ENCODE results near the gene GNLY.
"Not testable (repeated sequence)": the region's sequence is repeated elsewhere in the genome, so short reads cannot be mapped to it uniquely, and the experiment has no call there.

Gene GNLY

DNA sequence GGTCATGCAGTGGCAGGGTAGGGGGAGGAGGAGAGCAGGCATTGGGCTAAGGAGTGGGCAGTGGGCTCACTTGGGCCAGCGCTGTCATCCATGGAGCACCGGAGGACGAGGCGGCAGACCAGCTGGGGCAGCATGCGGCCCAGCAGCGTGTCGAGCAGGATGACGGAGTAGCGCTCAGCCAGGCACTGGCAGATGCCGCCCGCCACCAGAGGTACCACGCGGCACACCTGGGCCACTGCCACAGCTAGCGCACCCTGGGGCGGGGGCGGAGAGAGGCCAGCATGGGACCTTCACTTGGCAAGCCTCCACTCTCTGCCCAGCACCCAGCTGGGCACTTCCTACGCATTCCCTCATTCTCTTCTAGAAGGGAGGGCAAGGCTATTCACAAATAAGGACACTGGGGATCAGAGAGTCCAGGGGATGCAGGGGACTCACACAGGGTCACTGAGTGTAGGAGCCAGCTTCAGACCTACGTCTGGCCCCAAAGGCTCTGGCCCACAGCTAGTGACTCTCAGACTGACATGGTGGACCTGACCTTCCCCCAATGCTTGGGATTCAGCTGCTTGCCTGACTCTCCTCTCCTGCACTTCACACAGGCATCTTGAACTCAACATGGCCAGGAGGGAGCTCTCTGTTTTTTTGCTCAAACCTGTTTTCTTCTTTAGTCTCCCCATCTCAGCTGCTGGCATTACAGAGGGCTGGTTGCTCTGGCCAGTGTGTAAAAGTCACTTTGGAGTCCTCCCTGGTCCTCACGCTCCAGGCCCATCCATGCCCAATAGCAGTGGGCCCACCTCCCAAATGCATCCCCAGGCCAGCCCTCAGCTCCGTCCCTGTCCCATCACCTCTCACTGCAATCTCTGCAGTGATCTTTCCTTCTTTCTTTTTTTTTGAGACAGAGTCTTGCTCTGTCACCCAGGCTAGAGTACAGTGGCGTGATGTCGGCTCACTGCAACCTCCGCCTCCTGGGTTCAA lies 30.3 kb upstream of the GNLY start:
- in situ Hi-C loops (cut with MboI; ENCODE audit: low sequenced_read_pairs) = no loop called here

DNA sequence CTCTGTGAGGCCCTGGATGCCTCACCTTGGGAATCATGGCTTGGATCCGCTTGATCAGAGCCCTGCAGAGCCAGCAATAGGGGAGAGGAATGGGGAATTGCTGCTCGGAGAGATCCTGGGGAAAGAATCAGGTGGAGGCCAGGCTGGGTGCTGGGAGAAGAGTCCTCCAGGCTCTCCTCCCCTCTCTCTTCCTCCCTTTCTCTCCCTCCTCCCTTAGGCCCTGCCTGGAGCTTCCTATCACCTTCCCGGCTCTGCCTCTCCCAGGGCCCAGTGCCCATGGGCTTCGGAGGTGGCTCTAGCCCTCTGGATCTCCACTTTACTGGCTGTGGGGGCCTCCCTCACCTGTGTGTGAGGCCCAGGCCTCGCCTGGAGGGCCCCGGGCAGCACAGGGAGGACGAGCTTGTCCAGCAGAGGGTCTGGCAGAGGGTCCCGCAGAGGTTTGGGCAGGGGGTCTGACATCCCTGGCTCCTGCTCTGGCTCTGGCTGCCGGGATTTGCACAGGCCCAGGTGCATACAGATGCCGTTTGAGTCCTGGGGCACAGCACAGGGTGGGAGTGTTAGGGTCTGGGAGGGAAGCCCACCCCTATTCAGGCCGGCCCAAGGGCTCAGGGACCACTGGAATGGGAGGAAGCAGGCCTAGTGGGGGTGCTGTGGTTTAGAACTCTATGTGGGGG lies 28.8 kb upstream of the GNLY start:
- in situ Hi-C loops (cut with MboI; ENCODE audit: low sequenced_read_pairs) = no loop called here

DNA sequence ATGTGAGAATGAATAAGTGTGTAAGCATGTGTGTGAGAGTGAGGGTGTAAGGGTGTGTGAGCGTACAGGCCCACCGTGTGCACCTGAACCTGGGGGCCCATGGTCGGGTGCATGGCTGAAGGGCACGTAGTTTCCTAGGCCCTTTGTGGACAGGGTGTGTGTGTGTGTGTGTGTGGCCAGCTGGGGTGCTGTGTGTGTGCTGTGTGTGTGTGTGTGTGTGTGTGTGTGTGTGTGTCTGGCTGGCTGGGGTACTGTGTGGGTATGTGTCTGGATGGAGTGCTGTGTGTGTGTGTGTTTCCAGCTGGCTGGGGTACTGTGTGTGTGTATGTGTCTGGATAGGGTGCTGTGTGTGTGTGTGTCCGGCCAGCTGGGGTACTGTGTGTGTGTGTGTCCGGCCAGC lies 28.1 kb upstream of the GNLY start:
- in situ Hi-C loops (cut with MboI; ENCODE audit: low sequenced_read_pairs) = no loop called here

DNA sequence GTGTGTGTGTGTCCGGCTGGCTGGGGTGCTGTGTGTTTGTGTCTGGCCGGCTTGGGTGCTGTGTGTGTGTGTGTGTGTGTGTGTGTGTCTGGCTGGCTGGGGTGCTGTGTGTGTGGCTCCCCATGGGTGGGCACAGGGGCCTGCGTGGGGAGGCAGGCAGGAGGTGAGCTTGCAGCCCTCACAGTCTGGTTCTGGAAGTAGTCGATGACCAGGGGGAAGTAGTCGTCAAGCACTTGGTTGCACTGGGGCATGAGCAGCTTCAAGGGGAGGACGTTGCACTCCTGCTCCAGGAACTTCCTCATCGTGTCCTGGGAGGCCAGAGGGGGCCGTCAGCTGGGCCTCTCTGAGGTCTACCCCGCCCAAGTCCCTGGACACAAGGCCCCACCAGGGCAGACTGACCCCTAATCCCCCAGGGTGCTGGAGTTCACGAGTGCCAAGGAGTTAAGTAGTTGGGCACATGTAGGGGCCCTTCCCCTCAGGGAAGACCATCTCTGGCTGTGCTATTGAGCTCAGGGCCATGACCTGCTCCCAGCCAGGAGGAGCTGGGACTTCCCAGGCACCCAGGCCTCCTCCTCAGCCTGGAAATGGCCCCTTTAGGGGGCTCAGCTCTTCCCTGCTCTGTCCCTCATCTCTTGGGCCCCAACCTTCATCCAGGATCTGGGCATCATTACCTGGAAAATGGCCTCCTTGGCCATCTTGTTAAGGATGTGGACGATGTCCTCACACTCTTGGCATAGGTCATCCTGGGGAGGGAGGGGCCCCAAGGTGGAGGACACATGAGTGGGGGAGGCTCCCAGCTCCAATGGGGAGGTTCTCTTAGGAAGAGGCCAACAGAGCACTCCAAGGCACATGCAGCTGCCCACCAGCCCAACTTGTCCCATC lies 27.5 kb upstream of the GNLY start:
- in situ Hi-C loops (cut with MboI; ENCODE audit: low sequenced_read_pairs) = no loop called here

DNA sequence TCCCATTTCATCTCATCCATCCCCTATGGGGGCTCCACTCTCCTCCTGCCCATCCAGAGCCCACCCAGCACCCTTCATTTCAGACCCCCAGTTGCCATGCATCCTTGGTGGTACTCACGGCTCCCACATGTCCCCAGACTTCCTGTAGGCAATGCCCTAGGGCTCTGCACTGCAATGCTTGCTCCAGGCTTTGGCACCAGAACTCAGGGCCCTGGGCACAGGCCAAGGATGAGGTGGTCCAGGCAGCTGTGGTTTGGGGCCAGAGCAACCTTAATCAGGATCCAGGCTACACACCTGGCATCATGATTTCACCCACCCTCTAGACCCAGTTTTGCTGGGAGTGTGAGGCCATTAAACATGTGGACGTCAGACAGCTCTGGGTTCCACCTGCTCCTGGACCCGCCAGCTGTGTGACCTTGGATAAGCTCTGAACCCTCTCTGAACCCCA lies 26.6 kb upstream of the GNLY start:
- in situ Hi-C loops (cut with MboI; ENCODE audit: low sequenced_read_pairs) = no loop called here

DNA sequence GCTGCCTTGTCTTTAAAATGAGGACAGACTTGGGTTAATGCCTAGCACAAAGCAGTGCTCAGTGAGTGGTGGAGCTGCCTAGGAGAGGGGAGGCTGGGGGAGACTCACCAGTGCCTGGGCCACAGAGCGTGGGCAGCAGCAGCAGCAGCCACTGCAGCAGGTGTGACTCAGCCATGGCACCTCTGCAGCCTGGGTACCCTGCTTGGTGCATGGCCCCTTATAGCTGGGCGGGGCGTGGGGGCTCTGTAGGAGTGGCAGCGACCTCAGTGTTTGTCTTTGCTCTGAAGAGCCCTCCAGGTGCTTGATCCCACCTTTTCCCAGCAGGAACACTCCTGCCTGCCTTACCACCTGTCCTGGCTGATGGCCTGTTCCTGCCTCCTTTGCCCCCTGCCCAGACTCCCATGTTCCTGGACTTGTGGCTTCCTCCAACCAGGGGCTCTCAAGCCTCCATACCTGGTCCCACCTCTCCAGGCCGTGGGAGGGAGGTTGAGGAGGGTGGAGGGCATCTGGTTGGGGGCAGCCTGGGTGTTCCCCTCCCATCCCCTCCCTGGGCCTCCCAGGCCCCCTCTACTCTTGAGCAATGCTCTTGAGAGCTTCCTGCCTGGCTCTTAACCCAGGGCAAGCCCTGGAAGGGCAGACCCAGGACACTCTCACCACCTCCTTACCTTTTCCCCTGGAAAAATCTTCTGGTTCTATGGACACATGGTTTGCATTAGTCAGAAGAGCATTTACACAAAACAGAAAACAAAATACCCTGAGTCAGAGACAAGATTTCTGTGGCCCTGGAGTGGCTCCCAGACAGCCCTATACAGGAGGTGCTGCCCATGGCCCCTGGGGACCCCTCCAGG lies 25.9 kb upstream of the GNLY start, which contains the start of gene SFTPB:
TSS of gene SFTPB (minus strand) at position 191 of the 848 bp plus-strand sequence. CDS start at position 175, 16 bp downstream.
- in situ Hi-C loops (cut with MboI; ENCODE audit: low sequenced_read_pairs) = no loop called here

DNA sequence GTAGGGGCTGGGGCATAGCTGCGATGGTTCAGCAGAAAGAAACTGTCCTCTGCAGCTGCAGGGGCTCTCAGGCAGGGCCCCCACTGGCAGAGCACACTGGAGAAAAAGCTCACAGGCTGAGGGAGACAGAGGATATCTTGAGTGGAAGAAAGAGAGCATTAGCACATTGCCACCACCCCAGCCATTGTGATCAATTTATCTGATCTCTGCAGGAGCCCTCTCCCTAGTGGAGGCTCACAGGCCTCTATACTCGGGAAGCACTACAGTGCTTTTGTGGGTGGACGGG lies 25.4 kb upstream of the GNLY start:
- in situ Hi-C loops (cut with MboI; ENCODE audit: low sequenced_read_pairs) = no loop called here

DNA sequence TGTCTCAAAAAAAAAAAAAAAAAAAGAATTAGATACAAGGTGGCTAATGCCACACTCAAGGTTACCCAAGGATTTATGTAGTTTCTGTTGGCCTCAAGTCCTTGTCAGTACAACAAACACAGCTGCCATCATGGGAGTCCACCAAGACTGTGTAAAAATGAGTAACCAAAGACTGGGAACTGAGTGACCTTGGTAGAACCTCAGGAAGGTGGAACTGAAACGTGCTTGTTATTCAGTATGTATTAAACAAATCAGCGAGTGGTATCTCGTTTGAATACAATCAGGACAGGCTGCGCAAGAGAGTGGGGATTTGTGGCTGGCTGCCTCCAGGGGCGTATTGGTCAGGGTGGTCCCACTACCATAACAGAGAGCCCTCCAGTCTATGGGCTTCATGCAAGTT lies 24.6 kb upstream of the GNLY start:
- in situ Hi-C loops (cut with MboI; ENCODE audit: low sequenced_read_pairs) = no loop called here

DNA sequence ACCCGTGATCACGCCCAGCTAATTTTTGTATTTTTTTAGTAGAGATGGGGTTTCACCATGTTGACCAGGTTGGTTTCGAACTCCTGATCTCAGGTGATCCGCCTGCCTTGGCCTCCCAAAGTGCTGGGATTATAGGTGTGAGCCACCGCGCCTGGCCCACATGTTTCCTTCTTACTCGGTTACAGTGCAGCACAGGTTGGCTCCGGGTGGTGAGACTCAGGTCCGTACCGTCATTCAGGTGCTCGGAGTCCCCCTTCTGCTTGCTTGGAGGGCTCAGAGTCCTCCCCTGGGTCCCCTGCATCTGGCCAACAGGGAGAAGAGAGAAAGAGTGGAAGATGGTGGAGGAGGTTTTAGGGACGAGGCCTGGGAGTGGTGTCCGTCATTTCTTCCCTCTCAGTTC lies 23.7 kb upstream of the GNLY start:
- in situ Hi-C loops (cut with MboI; ENCODE audit: low sequenced_read_pairs) = not testable (repeated sequence)

DNA sequence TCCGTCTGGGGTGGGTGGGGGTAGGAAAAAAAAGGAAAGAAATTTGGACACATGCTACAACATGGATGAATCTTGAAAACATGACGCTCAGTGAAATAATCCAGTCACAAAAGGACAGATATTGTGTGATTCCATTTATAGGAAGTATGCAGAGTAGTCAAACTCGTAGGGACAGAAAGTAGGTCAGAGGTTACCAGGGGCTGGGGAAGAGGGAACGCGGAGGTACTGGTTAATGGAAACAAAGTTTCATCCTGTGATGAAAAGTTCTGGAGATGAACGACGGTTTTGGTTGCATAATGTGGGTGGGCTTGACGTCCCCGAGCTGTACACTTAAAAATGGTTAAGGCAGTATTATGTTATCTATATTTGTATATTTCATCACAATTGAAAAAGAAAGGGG lies 21.7 kb upstream of the GNLY start:
- in situ Hi-C loops (cut with MboI; ENCODE audit: low sequenced_read_pairs) = no loop called here

DNA sequence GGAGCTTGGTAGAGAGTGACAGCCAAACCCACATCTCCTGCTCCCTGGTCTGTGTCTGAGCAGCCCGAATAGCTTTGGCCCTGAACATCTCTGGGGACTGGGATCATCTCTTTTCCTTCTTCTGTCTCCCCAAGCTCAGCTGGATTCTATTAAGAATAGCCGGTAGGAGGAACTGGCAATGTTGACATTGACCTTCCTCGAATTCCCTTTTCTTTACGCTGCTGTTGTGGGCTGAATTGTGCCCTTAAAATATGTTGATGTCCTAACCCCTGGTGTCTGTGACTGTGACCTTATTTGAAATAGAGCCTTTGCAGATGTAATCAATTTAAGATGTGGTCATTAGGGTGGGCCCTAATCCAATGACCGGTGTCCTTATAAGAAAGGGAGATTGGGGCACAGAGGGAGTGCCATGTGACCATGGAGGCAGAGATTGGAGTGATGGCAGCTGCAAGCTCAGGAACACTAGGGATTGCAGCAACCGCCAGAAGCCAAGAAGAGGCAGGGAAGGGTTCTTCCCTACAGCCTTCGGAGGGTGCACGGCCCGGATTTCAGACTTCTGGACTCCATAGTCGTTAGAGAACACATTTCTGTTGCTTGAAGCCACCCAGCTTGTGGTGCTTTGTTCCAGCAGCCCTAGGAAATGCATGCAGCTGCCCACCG lies 20.3 kb upstream of the GNLY start:
- in situ Hi-C loops (cut with MboI; ENCODE audit: low sequenced_read_pairs) = no loop called here

DNA sequence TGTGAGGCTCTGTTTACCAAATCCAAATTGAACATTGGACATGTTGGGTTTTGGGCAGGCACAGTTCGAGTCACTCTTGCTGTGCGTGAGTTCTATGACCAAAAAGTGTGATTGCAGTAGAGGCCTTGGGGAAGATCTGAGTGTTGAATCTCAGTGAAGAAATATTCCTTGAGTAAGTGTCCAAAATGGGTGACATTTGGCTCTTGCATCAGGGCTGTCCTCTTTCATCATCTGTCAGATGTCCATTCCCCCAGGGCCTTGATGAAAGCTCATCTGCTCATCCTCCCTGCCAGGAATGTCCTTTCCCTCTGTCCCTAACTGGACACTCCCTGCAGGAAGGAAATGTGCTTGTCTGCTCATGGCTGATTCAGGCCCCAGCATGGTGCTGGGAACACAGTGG lies 19.7 kb upstream of the GNLY start:
- in situ Hi-C loops (cut with MboI; ENCODE audit: low sequenced_read_pairs) = no loop called here

DNA sequence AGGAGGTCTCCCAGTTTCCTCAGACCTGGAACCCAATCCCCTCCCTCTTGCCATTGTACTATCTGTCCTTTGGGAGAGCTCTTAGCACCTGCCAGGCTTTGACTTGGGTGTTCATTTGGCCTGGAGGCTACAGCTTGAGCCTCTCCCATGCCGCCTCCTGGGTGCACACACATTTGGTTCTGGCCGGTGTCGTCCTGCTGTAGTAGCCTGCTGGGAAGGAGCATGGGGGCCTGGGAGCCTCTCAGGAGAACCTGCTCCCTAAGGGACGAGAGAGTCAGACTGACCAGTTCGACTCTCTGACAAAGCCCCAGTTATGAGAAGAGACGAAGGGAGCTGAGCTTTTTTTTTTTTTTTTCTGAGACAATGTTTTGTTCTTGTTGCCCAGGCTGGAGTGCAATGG lies 18.7 kb upstream of the GNLY start:
- in situ Hi-C loops (cut with MboI; ENCODE audit: low sequenced_read_pairs) = no loop called here

DNA sequence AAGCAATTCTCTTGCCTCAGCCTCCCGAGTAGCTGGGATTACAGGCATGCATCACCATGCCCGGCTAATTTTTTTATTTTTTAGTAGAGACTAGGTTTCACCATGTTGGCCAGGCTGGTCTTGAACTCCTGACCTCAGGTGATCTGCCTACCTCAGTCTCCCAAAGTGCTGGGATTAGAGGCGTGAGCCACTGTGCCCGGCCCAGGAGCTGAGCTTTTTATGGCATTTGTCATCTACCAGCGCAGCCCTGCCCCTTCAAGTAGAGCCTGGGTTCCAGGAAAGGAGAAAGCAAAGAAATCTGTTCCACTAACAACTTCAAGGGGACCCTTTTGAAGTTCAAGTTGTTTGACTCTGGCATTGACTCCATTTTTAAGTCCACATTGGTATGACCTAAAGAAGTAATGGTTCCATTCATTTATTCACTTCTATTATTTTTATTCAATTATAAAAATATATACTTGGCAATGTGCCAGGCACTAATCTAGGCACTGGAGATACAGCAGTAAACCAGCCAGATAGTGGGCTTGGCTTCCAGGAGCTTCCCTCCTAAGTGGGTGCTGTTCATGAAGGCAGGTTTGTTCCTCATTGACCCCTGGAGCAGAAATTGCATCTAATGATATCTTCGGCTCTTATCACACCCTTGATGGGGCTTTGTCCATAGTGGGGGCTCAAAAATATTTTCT lies 18.2 kb upstream of the GNLY start:
- in situ Hi-C loops (cut with MboI; ENCODE audit: low sequenced_read_pairs) = no loop called here

DNA sequence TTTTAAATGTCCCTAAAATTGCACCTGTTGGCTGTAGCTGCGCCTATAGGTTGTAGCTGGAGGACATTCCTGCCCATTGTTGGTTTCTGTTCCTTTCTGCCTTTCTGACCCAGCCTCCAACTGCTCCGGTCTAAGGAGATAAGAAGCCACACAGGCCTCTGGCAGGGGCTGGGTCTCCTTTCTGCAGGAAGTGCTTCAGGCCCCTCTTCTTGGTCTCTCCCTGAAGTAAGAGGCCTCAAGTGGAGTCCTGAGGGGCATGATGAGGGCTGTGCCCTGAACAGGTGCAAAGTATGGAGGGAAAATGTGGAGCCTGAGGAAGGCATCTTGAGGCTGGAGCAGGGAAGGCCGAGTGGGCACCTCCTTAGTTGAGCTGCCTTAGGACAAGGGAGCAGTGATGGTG lies 15.8 kb upstream of the GNLY start:
- in situ Hi-C loops (cut with MboI; ENCODE audit: low sequenced_read_pairs) = no loop called here

DNA sequence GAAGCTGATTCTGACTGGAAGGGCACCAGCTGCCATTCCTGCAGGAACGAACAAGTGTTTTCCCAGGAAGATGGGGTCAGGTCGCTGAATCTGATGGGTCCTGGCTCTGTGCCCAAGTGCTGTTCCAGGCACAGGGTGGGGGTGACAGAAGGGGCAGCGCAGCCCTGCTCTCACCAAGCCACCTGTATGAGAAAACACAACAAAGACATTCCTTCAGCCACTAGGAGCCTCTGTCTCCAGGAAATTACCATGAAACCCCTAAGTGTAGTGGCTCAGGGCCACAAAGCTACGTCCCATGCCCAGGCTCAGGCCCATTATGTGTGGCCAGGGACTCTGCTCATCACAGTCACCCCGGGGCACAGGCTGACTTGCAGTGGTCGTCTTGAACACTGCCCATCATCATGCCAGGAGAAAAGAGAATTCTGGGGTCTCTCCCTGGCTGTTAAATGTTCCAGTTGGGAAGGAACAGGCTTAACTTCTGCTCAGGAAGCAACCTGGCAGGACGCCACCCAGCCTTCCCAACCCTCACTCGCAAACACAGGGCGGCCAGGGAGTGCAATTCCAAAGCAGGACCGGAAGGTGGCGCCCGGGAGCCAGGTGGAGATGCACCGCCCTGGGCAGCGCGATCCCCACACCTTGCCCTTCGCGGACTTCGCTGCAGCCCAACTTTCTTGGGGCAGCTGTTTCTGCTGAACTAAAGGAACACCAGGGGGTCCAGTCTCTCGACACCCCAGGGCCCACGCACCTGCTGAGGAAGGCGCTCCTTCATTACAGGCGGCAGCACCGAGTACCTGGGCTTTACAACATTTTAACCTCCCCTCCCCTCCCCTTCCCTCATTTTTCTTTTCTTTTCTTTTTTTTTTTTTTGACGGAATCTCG lies 15.1 kb upstream of the GNLY start:
- in situ Hi-C loops (cut with MboI; ENCODE audit: low sequenced_read_pairs) = no loop called here

DNA sequence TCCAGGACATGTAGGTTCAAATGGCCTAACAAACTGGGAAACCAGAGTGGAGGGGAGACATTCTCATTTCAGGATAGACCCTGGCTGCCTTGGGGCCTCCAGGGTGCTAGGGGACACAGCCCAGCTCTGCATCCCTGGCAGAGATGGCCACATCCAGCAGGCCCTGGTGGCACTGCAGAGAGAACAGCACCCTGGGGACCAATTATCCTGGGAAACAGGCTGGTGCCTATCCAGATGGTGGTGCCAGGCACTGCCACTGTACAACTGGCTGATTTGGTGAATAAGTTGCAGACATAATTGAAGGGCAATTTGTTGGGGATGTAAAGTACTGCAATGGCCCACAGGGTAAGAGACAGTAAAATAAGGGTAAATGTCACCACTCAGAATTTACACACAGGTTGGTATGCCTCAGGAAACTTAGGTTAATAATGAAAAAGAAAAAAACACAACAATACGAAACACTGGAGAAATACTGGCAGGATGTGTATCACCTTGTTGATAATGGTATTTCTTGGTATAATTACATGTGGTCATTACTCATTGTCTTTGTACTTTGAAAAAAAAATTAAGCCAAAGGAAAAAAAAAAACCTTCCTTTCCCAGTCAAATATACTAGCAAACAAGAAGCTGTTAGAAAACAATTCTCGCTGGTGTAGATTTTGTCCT lies 13.3 kb upstream of the GNLY start:
- in situ Hi-C loops (cut with MboI; ENCODE audit: low sequenced_read_pairs) = no loop called here

DNA sequence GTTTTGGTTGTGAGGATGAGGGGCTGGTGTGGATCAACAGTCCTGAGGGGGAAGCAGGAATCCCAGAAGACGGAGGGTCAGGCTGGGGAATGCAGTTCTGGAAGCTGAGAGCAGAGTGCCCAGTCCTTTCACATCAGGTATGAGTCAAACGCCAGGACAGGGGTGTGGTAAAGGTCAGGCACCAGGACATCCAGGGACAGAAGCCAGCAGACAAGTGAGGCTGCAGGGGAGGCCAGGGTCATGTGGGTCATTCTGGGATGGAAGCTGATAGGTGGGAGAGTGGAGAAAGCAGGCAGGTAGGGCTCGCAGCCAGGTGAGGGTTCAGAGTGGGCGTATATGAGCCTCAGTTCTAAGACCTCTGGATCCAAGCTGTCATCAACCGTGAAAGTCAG lies 12.8 kb upstream of the GNLY start:
- in situ Hi-C loops (cut with MboI; ENCODE audit: low sequenced_read_pairs) = no loop called here

All from HL-60/S4 treated with phorbol 12-myristate 13-acetate at 8.2 ng/mL for 4 days and 3 days (cell line).